IMR-90 (cell line): ENCODE results near the gene GTF2F1. TPM values are rescaled to one million over a fixed set of nuclear protein-coding genes. Genes with fewer than 3 reads are reported as not detected.

Source experiments
- ATAC-seq: fragments of 200-7000 bp; cut with Tn5 transposase; 2 replicates; pipeline ENCODE4 v1.9.1; 2020; ENCODE audit warnings: low read depth, mild to moderate bottlenecking, moderate library complexity
- BruUV-seq: library from RNA; stranded (reverse); fragments of 400-500 nt; replicated peaks from 2 replicates; lab custom pipeline; 2021; lab: Mats Ljungman, UMichigan
- CTCF ChIA-PET: fragments of 300-600 bp; formaldehyde crosslinking; extraction: SDS; loops from one replicate; lab custom pipeline; 2021; ENCODE audit warnings: antibody characterized with exemption; lab: Yijun Ruan, JAX
- POLR2A ChIA-PET: fragments of 300-600 bp; sonication (Branson Sonifier 250); formaldehyde crosslinking; loops from one replicate; lab custom pipeline; 2022; ENCODE audit warnings: antibody characterized with exemption; ENCODE audit not compliant: unreplicated experiment; lab: Charles Lee
- DNase-seq: peaks from one replicate; pipeline ENCODE4 v3.0.0; 2013
- H2AFZ ChIP-seq: replicated peaks from 2 replicates; pipeline ENCODE3; 2013; ENCODE audit warnings: low read length, mild to moderate bottlenecking; ENCODE audit not compliant: poor library complexity
- H2AK5ac ChIP-seq: 2 replicates; pipeline ENCODE4 v1.6.1; 2013; ENCODE audit warnings: low read depth, low read length, inconsistent platforms
- H2AK9ac ChIP-seq: replicated peaks from 2 replicates; pipeline ENCODE3; 2013; ENCODE audit warnings: mild to moderate bottlenecking, low read depth, low read length, moderate library complexity; ENCODE audit not compliant: poor library complexity
- H2BK120ac ChIP-seq: 2 replicates; pipeline ENCODE4 v1.6.1; 2013; ENCODE audit warnings: low read depth, low read length, inconsistent platforms
- H2BK15ac ChIP-seq: 3 replicates; pipeline ENCODE4 v1.6.1; 2013; ENCODE audit warnings: low read depth, low read length, inconsistent platforms
- H2BK20ac ChIP-seq: 2 replicates; pipeline ENCODE4 v1.6.1; 2013; ENCODE audit warnings: low read depth, mild to moderate bottlenecking, inconsistent platforms, low read length, moderate library complexity
- H2BK5ac ChIP-seq: 2 replicates; pipeline ENCODE4 v1.6.1; 2013; ENCODE audit warnings: mild to moderate bottlenecking, low read depth, low read length, inconsistent platforms; ENCODE audit not compliant: poor library complexity, severe bottlenecking
- H3K14ac ChIP-seq: replicated peaks from 2 replicates; pipeline ENCODE4 v1.6.1; 2013; ENCODE audit warnings: low read depth, low read length, inconsistent platforms
- H3K18ac ChIP-seq: 2 replicates; pipeline ENCODE4 v1.6.1; 2013; ENCODE audit warnings: low read depth, low read length, control low read depth
- H3K23ac ChIP-seq: 2 replicates; pipeline ENCODE4 v1.6.1; 2013; ENCODE audit warnings: low read depth, low read length, inconsistent platforms
- H3K27ac ChIP-seq: 2 replicates; pipeline ENCODE4 v1.5.1; 2013; ENCODE audit warnings: mild to moderate bottlenecking, control low read depth, low read length; ENCODE audit not compliant: insufficient read depth
- H3K27me3 ChIP-seq: 2 replicates; pipeline ENCODE4 v1.6.1; 2013; ENCODE audit warnings: low read length; ENCODE audit not compliant: control insufficient read depth, insufficient read depth
- H3K36me3 ChIP-seq: 2 replicates; pipeline ENCODE4 v1.6.1; 2013; ENCODE audit warnings: low read length, mixed read lengths; ENCODE audit not compliant: control insufficient read depth, insufficient read depth
- H3K4ac ChIP-seq: 2 replicates; pipeline ENCODE4 v1.6.1; 2013; ENCODE audit warnings: low read depth, low read length, inconsistent platforms
- H3K4me1 ChIP-seq: 2 replicates; pipeline ENCODE4 v1.6.1; 2013; ENCODE audit warnings: low read length, mixed read lengths; ENCODE audit not compliant: control insufficient read depth, insufficient read depth
- H3K4me2 ChIP-seq: 2 replicates; pipeline ENCODE4 v1.6.1; 2013; ENCODE audit warnings: low read depth, mild to moderate bottlenecking, control low read depth, low read length, moderate library complexity
- H3K4me3 ChIP-seq: 2 replicates; pipeline ENCODE4 v1.5.1; 2013; ENCODE audit warnings: low read depth, mild to moderate bottlenecking, control low read depth, low read length, moderate library complexity; ENCODE audit not compliant: insufficient read depth
- H3K56ac ChIP-seq: 2 replicates; pipeline ENCODE4 v1.6.1; 2013; ENCODE audit warnings: low read length, inconsistent platforms; ENCODE audit not compliant: insufficient read depth; ENCODE audit errors: extremely low read depth
- H3K79me1 ChIP-seq, 2 experiments: 2 replicates each; pipeline ENCODE4 v1.6.1; 2013; ENCODE audit warnings: low read length in 2 of 2, inconsistent platforms in 1 of 2, low read depth in 1 of 2
- H3K9ac ChIP-seq: 2 replicates; pipeline ENCODE4 v1.6.1; 2013; ENCODE audit warnings: low read depth, low read length, control low read depth
- H3K9me1 ChIP-seq: 2 replicates; pipeline ENCODE4 v1.6.1; 2013; ENCODE audit warnings: low read length, inconsistent platforms; ENCODE audit not compliant: insufficient read depth
- H3K9me3 ChIP-seq: 2 replicates; pipeline ENCODE4 v1.6.1; 2013; ENCODE audit warnings: low read length; ENCODE audit not compliant: control insufficient read depth, insufficient read depth
- H4K20me1 ChIP-seq: 2 replicates; pipeline ENCODE4 v1.6.1; 2013; ENCODE audit warnings: low read length, inconsistent platforms; ENCODE audit not compliant: insufficient read depth
- H4K5ac ChIP-seq: 2 replicates; pipeline ENCODE4 v1.6.1; 2013; ENCODE audit warnings: mild to moderate bottlenecking, low read depth, low read length, control low read depth
- H4K8ac ChIP-seq, 2 experiments: 2 replicates each; pipeline ENCODE4 v1.6.1; 2013; ENCODE audit warnings: low read depth in 2 of 2, low read length in 2 of 2, control low read depth in 1 of 2, inconsistent platforms in 1 of 2
- H4K91ac ChIP-seq: 2 replicates; pipeline ENCODE4 v1.6.1; 2013; ENCODE audit warnings: low read depth, low read length, inconsistent platforms; ENCODE audit not compliant: insufficient read depth
- BHLHE40 ChIP-seq: fragments of 150-350 bp; IDR thresholded peaks from 2 replicates; pipeline ENCODE4 v1.6.1; 2016; ENCODE audit warnings: mild to moderate bottlenecking, low read depth, low read length
- CEBPB ChIP-seq: IDR thresholded peaks from 2 replicates; pipeline ENCODE4 v1.6.1; 2012; ENCODE audit warnings: low read depth, low read length, improper control_type of control experiment
- FOS ChIP-seq: fragments of 150-350 bp; IDR thresholded peaks from 2 replicates; pipeline ENCODE4 v1.6.1; 2016; ENCODE audit warnings: low read depth, low read length
- MAFK ChIP-seq: IDR thresholded peaks from 2 replicates; pipeline ENCODE4 v1.6.1; 2012; ENCODE audit warnings: low read depth, low read length, improper control_type of control experiment
- MAZ ChIP-seq: IDR thresholded peaks from 2 replicates; pipeline ENCODE4 v1.6.1; 2012; ENCODE audit warnings: low read depth, mild to moderate bottlenecking, low read length, improper control_type of control experiment, moderate library complexity, borderline replicate concordance
- MXI1 ChIP-seq: IDR thresholded peaks from 2 replicates; pipeline ENCODE4 v1.6.1; 2012; ENCODE audit warnings: low read depth, mild to moderate bottlenecking, low read length, moderate library complexity, borderline replicate concordance
- NFE2L2 ChIP-seq: fragments of 150-350 bp; IDR thresholded peaks from 2 replicates; pipeline ENCODE4 v1.6.1; 2016; ENCODE audit warnings: low read depth, mild to moderate bottlenecking, low read length
- POLR2A ChIP-seq: IDR thresholded peaks from 2 replicates; pipeline ENCODE4 v1.6.1; 2012; ENCODE audit warnings: mild to moderate bottlenecking, low read depth, low read length
- RAD21 ChIP-seq: IDR thresholded peaks from 2 replicates; pipeline ENCODE4 v1.6.1; 2012; ENCODE audit warnings: low read length, improper control_type of control experiment
- RCOR1 ChIP-seq: IDR thresholded peaks from 2 replicates; pipeline ENCODE4 v1.6.1; 2012; ENCODE audit warnings: mild to moderate bottlenecking, low read length, improper control_type of control experiment; ENCODE audit not compliant: insufficient replicate concordance
- SMC3 ChIP-seq: fragments of 150-350 bp; IDR thresholded peaks from 2 replicates; pipeline ENCODE4 v1.6.1; 2016; ENCODE audit warnings: low read depth, mild to moderate bottlenecking, antibody characterized with exemption, low read length, moderate library complexity
- WGBS, 2 experiments: methylation state at CpG; one replicate each; pipeline versions ENCODE4 v1.1.5 to v1.1.7; 2013; ENCODE audit warnings: missing lambda C conversion rate in 2 of 2; ENCODE audit not compliant: insufficient read length in 1 of 2; ENCODE audit errors: extremely low coverage in 2 of 2; 5-methylcytosine and 5-hydroxymethylcytosine counted together
- dilution Hi-C: fragments of 300-500 bp; cut with HindIII; formaldehyde crosslinking; loops from one replicate; pipeline ENCODE4 v1.14.3; 2018; ENCODE audit warnings: low sequenced_read_pairs; ENCODE audit not compliant: unreplicated experiment
- in situ Hi-C: fragments of 300-500 bp; cut with MboI; formaldehyde crosslinking; loops from 3 replicates; pipeline ENCODE4 v1.14.3; 2019; ENCODE audit warnings: low sequenced_read_pairs, inconsistent platforms, mixed read lengths
- intact Hi-C: fragments of 100-400 bp; cut with micrococcal nuclease; formaldehyde crosslinking; loops from 2 replicates; pipeline ENCODE4 v1.10.0; 2022
- polyA plus RNA-seq, 3 experiments: library from polyadenylated mRNA; depleted of rRNA; stranded (reverse); fragments of >200 nt; gene quantifications; 2 replicates each; pipeline ENCODE4 v1.2.3, GENCODE V29; 2012; ENCODE audit warnings: low replicate concordance in 1 of 3
- total RNA-seq: library from RNA; depleted of rRNA; stranded (reverse); fragments of >200 nt; gene quantifications from 2 replicates; pipeline ENCODE4 v1.2.3, GENCODE V29; 2012
- TF ChIP-seq, protein P1 (sequence below): fragments of 150-350 bp; IDR thresholded peaks from 2 replicates; pipeline ENCODE4 v1.6.1; 2016; ENCODE audit warnings: low read depth, mild to moderate bottlenecking, low read length, moderate library complexity, borderline replicate concordance
- TF ChIP-seq, protein P2 (sequence below): conservative IDR thresholded peaks from 2 replicates; pipeline ENCODE4 v1.5.1; 2012; ENCODE audit warnings: mild to moderate bottlenecking, low read depth, low read length, improper control_type of control experiment

Gene GTF2F1
- total and polyA plus RNA-seq, 2 of the 4 experiments (the other 2 are of a cell fraction): 43.7 to 51.4 TPM

DNA sequence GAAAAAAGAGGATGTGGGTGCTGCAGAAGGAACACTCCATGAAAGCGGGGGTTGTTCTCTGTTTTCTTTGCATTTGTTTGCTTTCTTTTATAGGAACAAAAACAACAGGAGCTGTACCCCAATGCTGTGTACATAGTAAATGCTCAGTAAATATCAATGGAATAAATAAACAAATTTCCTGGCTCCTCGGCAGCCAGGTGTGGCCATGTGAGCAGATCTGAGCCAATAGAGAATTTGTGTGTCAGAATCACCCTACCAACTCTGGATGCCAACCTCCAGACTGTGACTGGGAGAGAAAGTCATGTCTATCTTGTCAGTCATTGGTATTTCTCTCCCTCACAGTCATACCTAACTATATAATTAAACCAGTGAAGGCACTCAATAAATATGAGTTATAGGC, 42.3 kb downstream of the GTF2F1 start:
- Histone ChIP-seq H4K8ac (no peak overlapping the region), H3K23ac (no peak overlapping the region), H3K56ac (no peak overlapping the region), H4K91ac (no peak overlapping the region), H3K36me3 (no peaks in the 10 kb centered on the region), H3K4ac (no peak overlapping the region), H3K27ac (no peak overlapping the region), H2AFZ (no peak overlapping the region), H3K27me3 (no peaks in the 10 kb centered on the region; the same call in 1 of the 2 replicates), H3K9ac (no peak overlapping the region), H4K5ac (no peak overlapping the region), H2AK9ac (no peak overlapping the region), H2AK5ac (no peak overlapping the region), H3K18ac (no peak overlapping the region), H3K9me3 (no peaks in the 10 kb centered on the region), H3K4me2 (no peak overlapping the region), H2BK5ac (no peak overlapping the region), H3K9me1 (no peaks in the 10 kb centered on the region), H4K20me1 (no peaks in the 10 kb centered on the region), H3K4me3 (no peak overlapping the region), H3K14ac (no peak overlapping the region), H3K79me1 (no peaks in the 10 kb centered on the region), H2BK120ac (no peak overlapping the region), H2BK15ac (no peak overlapping the region), H3K4me1 (no peaks in the 10 kb centered on the region), H2BK20ac (no peak overlapping the region)
- ATAC-seq: no peak
- DNase-seq: no peak
- in situ Hi-C loops (no loop called here), intact Hi-C loops (no loop called here), dilution Hi-C loops (no loop called here)
- TF ChIP-seq RAD21: no peak
- TF ChIP-seq RCOR1: no peak
- no peak for TF ChIP-seq CEBPB
- TF ChIP-seq MXI1: no peak
- TF ChIP-seq, protein P1, sequence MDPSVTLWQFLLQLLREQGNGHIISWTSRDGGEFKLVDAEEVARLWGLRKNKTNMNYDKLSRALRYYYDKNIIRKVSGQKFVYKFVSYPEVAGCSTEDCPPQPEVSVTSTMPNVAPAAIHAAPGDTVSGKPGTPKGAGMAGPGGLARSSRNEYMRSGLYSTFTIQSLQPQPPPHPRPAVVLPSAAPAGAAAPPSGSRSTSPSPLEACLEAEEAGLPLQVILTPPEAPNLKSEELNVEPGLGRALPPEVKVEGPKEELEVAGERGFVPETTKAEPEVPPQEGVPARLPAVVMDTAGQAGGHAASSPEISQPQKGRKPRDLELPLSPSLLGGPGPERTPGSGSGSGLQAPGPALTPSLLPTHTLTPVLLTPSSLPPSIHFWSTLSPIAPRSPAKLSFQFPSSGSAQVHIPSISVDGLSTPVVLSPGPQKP: no peak
- TF ChIP-seq NFE2L2: no peak
- no peak for TF ChIP-seq POLR2A
- no peak for TF ChIP-seq MAFK
- no peak for TF ChIP-seq MAZ
- no peak for TF ChIP-seq FOS
- TF ChIP-seq, protein P2, sequence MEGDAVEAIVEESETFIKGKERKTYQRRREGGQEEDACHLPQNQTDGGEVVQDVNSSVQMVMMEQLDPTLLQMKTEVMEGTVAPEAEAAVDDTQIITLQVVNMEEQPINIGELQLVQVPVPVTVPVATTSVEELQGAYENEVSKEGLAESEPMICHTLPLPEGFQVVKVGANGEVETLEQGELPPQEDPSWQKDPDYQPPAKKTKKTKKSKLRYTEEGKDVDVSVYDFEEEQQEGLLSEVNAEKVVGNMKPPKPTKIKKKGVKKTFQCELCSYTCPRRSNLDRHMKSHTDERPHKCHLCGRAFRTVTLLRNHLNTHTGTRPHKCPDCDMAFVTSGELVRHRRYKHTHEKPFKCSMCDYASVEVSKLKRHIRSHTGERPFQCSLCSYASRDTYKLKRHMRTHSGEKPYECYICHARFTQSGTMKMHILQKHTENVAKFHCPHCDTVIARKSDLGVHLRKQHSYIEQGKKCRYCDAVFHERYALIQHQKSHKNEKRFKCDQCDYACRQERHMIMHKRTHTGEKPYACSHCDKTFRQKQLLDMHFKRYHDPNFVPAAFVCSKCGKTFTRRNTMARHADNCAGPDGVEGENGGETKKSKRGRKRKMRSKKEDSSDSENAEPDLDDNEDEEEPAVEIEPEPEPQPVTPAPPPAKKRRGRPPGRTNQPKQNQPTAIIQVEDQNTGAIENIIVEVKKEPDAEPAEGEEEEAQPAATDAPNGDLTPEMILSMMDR: no peak
- TF ChIP-seq BHLHE40: no peak
- TF ChIP-seq SMC3: no peak
- no TSS peak for BruUV-seq
- ChIA-PET POLR2A (no interaction called here), CTCF (no interaction called here)
- WGBS, 2 experiments: 80% methylated on average over 1 of the region's 2 CpGs; no CpG with 5 or more reads in 1 of the 2 experiments
